ENCODE results near the gene TMEM234.
"Not testable (repeated sequence)": the region's sequence is repeated elsewhere in the genome, so short reads cannot be mapped to it uniquely, and the experiment has no call there.

Gene TMEM234

DNA sequence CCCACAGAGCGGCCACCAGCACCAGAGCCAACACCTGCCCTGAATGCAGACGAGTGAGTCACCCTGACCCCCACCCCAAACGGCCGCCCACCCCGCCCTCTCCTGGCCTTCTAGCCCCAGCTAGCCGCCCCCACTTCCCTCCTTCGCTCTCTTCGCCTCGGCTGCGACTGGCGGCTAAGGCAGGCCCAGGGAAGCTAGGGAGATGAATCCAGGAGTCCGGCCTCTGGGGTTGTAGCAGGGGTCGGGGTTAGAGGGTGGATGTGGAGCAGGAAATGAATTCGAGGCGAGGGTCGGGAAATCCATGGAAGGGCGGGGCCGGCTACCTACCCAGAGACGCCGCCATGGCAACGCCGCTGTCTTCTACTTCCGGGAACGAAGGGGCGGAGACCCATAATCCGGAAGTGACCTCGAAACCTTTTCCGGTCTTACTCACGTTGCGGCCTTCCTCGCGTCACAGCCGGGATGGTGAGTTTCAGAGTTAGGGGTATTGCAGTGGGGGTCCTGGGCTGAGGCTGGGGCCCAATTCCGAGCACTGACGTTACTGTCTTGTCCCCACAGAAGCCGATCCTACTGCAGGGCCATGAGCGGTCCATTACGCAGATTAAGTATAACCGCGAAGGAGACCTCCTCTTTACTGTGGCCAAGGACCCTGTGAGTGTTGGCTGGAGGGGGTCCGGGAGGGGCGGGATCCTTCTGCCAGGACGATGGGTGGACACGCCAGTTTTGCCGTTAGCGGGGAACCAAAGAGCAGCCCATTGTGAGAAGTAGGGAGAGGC lies at the start of gene TMEM234, which contains the start of gene EIF3I:
TSS of gene TMEM234 (minus strand) at position 374 of the 776 bp plus-strand sequence. CDS start at position 343, 31 bp downstream.
TSS of gene EIF3I (plus strand) at position 428 of the 776 bp plus-strand sequence. CDS start at position 463, 35 bp downstream.
- peak; percentile 96 for DNase-seq

DNA sequence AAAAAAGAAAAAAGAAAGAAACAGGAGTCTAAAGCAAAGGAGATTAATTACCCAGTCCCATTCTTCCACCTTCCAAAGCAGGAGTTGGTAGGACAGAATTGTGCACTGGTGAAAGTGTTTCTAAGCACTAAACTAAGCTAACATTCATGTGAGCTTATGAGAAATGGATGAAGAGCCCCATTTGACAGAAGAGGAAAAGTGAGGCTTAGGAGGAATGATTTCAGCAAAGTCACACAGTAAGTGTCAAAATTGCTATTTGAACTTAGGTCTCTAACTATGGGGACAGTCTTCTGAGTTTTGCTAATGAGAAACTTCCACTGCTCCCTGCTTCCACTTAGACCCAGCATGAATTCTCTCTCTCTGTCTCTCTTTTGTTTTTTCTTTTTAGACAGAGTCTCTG lies 47.6 kb upstream of the TMEM234 start:
- no peak for DNase-seq

DNA sequence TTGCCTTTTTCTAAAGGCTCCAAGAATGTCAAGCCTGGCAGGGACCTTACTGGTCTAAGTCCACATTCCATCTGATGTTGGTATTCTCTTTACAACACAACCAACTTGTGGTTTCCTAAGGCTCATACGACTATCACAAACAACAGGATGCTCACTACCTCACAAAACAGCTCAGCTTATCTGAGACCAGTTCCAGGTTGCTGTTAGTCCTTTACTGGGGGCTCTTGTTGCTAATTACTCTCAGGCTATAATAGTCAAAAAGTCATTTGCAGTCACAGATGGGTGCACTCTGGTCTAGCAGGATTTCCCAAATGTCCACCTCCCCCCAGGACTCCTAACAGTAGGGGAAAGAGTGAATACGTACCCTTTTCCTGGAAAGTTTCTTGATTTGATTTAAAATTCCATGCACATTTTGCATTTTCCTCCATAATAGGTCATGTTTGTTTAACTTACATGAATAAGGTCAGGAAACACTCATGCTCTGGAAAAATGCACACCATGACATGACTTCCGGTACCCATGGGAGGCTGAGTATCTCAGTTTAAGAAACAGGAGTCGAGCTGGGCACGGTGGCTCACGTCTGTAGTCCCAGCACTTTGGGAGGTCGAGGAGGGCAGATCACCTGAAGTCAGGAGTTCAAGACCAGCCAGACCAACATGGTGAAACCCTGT lies 44.9 kb upstream of the TMEM234 start:
- no peak for DNase-seq

DNA sequence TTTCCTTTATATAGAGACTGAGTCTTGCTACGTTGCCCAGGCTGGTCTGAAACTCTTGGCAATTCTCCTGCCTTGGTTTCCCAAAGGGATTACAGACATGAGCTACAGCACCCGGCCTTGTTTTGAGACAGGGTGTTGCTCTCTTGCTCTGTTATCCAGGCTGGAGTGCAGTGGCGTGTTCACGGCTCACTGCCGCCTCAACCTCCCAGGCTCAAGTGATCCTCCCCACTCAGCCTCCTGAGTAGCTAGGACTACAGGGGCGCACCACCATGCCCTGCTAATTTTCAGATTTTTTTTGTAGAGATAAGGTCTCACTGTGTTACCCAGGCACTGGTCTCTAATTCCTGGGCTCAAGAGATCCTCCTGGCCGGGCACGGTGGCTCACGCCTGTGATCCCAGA lies 43.7 kb upstream of the TMEM234 start:
- DNase-seq: no peak

DNA sequence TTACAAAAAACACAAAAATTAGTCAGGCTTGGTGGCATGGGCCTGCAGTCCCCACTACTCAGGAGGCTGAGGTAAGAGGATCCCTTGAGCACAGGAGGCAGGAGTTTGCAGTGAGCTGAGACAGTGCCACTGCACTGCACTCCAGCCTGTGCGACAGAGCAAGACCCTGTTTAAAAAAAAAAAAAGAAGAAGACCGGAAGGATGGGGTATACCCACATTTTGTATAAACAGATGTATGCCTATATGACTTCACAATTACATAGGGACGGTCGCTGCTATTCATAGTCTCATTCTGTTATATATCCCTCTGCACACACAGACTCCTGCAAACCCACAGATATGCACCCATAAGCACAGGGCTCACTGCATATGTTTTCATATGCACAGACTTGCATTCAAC lies 41.6 kb upstream of the TMEM234 start:
- DNase-seq: no peak

DNA sequence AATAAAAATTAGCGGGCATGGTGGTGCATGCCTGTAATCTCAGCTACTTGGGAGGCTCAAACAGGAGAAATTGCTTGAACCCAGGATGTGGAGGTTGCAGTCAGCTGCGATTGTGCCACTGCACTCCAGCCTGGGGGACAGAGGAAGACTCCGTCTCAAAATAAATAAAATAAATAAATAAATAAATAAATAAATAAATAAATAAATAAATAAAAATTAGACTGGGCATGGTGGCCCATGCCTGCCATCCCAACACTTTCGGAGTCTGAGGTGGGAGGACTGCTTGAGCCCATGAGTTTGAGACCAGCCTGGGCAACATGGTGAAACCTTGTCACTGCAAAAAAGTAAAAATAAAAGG lies 41.1 kb upstream of the TMEM234 start:
- DNase-seq: not testable (repeated sequence)

DNA sequence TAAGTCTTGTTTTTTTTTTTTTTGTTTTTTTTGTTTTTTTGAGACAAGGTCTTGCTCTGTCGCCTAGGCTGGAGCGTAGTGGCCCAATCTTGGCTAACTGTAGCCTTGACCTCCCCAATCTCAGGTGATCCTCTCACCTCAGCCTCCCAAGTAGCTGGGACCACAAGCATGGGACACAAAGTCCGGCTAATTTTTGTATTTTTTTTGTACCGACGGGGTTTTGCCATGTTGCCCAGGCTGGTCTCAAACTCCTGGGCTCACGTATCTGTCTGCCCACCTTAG lies 35.0 kb upstream of the TMEM234 start:
- DNase-seq: no peak

DNA sequence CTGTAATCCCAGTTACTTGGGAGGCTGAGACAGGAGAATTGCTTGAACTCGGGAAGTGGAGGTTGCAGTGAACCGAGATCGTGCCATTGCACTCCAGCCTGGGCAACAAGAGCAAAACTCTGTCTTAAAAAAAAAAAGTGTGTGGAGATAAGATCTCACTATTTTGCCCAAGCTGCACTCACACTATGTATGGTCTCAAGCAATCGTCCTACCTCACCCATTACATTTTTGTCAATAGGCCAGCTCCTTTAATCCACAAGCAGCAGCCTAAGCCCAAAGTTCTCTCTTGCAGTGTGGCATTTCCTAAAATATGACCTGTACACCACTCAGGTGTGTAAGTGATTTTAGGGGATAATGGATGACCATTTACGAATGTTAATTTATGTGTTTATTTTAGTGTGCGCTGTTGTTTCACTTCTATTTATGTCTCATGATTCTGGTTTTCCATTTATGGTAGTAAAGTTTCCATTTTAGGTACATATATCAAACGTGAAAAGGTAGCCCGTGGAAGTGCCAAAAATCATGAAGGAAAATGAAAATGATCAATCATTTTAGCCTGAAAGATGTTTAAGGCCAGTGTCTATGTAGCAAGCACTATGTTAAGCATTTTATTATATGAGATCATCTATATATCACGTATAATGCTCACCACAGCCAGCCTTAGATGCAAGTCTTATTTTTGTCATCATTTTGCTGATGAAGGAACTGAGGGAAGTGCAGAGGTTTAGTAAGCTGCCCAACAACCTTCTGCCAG lies 34.5 kb upstream of the TMEM234 start:
- no peak for DNase-seq

DNA sequence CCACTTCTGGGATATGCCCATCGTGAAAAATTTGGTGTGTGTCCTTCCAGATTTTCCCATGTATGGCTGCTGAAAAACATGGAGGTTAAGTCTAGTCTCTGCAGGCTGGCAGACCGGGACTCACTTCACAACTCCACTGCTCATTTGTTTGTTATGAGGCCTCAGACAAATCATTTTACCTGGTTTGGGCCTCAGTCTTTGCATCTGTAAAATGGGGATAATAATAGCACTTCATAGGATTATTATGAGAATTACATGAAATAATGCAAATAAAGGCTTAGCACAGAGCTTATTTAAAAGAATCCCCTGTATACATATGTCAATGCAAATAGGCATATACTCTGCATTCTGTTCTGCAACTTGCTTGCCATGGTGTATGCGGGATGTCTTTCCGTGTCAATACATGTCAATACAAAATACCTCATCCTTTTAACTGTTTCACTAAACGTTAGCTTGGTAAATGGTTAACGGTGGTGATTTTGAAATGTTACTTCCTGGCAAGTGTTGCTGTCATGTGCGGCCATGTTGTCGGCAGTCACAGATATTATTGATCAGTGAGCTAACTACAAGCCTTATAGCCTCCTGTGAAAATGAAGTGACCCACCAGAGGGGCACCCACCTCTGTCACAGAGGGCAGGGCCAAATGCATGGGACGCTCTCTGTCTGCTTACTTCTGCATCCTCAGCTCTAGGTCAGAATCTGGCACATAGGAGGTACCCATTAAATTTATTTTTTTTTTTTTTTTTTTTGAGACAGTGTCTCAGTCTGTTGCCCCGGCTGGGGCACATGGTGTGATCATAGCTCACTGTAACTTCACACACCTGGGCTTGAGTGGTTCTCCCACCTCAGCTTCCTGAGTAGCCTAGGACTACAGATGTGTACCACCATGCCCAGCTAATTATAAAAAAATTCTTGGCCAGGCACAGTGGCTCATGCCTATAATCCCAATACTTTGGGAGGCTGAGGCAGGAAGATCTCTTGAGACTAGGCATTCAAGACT lies 33.2 kb upstream of the TMEM234 start:
- no peak for DNase-seq

DNA sequence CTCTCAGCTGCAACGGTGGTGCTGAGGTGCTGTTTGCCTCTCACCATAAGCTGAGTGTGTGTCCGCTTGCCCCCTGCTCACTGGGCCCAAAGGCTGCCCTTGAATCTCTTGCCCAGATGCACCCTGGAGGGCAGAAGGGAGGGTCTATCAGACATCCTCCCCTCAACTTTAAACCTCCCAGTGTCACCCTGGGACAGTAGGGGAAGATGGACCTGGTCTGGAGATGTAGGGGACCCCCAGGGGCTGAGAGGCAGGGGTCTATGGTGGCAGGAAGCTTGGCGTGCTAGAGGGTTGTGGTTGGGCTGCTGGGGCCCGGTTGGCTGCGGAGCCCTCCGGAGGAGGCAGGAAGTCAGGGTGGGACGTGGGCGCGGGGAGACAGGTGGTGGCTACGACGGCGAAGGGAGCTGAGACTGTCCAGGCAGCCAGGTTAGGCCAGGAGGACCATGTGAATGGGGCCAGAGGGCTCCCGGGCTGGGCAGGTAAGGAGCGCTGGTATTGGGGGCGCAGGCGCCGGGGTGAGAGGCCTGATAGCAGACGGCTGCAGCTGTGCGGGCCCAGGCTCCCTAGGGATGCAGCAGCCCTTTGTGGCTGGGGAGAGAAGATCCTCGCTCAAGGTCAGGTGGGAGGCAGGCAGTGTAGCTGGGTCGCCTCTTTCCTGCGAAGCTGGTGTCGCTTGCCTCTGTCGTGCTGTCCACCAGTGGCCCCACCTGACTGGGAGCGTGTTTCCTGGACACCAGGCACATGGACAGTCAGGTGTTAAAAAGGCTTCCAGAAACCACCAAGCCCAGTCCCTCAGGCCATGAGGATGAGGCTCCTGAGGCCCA lies 29.0 kb upstream of the TMEM234 start, which contains the start of gene LCK:
TSS of gene LCK (plus strand) at position 373 of the 824 bp plus-strand sequence. CDS start 23,065 bp downstream, outside the sequence.
- DNase-seq: no peak

DNA sequence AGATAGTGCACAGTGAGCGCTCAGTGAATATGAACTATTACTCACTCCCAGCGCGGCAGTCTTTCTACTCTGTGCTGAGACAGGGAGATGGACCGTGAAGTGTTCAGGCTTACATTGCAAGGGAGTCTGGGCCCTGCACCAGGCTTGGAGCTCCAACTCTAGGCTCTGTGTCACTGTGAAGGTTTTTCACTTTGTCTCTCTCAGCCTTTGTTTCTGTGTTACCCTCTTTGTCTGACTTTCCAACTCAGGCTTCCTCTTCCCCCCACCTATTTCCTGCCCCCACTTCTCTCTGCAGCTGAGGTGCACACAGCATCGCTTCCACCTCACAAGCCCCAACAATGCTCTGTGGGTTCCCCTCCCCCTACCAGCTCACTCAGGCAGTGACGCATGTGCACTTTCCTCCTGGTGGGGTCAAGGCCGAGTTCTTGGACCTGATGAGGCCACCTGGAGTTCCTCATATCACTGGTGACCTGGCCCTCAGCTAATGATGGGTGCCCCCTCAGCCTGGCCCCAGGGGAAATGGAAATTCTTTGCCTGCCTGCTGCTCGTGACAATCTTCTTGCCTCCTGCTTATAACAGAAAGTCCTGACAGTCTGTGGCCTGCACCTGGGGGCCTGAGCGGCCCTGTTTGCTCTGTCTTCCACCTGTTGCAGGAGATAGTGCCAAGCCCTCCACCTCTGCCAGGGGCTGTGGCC lies 27.8 kb upstream of the TMEM234 start:
- no peak for DNase-seq

DNA sequence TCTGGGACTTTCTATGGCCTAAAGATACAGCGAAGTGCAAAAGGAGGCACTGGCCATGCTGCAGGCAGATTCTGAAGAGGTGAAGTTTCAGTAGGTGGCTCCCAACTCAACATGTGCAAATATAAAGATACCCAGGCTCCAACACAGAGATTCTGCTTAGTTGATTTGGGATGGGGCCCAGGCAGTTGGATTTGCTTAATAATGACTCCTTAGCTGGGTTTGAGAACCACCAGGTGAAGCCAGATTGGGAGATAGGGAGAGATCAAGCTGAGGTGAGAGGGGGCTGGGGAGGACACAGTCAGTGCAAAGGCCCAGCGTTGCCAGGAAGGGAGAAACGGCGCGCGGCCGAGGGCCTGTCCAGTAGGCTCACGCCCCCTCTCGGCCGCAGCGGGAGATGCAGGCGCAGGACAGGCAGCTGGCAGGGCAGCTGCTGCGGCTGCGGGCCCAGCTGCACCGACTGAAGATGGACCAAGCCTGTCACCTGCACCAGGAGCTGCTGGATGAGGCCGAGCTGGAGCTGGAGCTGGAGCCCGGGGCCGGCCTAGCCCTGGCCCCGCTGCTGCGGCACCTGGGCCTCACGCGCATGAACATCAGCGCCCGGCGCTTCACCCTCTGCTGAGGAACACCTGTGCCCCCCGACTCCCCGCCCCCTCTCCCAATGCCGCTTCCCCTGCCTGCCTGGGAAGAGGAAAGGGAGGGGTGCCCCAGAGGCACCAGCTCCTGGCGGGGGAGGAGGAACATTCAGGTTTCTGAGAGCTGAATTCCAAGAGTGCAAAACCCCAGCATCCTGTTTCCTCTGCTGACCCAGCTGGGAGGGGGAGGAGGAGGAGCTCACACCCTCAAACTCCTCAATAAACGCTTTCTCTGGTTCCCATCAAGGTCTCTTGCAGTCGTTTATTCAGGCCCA lies 26.1 kb upstream of the TMEM234 start:
- DNase-seq: peak; percentile 85

DNA sequence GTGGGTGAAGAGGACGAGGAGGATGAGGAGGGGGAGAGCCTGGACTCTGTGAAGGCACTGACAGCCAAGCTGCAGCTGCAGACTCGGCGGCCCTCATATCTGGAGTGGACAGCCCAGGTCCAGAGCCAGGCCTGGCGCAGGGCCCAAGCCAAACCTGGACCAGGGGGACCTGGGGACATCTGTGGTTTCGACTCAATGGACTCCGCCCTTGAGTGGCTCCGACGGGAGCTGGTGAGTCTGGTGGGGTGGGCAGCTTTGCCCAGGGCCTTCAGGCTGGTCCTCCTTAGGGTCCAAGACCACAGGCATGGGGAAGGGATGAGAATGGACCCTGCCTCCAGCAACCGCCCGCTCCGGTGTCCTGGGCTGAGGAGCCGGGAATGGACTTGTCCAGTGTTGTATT lies 25.3 kb upstream of the TMEM234 start:
- no peak for DNase-seq

DNA sequence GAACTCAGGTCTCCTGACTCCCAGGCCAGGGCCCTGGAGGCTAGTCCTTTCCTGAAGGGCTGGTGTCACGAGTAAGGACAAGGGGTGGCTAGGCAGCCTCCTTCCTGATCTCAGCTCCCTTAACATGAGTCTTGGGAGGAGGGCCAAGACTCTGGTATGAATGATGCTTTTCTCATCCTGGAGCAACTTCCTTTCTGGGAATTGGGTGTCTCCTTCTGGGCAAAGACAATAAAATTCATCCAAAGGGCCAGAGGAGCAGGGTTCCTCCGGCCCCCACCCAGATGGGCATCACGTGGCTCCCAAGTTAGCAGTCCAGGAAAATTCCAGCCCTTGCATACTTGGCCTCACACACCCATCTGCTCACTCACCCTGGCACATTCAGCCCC lies 24.7 kb upstream of the TMEM234 start, which contains the start of gene FAM167B:
TSS of gene FAM167B (plus strand) at position 335 of the 386 bp plus-strand sequence. CDS start 200 bp downstream, outside the sequence.
- DNase-seq: no peak

DNA sequence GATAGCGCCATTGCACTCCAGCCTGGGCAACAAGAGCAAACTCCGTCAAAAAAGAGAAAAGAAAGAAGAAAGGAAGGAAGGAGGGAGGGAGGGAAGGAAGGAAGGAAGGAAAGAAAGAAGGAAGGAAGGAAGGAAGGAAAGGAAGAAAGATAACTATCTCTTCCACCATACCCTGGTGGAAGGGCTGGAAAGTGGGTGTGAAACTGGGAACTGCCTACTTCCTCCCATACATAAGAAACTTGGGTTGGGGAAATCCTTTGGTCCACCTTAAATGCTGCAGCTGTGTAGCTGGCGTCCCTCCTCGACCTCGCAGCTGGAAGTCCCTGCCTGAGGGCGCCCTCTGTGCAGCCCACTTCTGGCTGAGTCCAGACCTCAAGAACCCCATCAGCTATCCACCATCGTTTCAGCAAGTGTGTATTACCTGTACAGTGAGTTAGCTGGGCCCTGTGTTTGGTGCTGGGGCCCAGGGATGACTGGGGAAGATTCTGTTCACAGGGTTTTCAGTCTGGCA lies 20.2 kb upstream of the TMEM234 start:
- DNase-seq: peak; percentile 50

DNA sequence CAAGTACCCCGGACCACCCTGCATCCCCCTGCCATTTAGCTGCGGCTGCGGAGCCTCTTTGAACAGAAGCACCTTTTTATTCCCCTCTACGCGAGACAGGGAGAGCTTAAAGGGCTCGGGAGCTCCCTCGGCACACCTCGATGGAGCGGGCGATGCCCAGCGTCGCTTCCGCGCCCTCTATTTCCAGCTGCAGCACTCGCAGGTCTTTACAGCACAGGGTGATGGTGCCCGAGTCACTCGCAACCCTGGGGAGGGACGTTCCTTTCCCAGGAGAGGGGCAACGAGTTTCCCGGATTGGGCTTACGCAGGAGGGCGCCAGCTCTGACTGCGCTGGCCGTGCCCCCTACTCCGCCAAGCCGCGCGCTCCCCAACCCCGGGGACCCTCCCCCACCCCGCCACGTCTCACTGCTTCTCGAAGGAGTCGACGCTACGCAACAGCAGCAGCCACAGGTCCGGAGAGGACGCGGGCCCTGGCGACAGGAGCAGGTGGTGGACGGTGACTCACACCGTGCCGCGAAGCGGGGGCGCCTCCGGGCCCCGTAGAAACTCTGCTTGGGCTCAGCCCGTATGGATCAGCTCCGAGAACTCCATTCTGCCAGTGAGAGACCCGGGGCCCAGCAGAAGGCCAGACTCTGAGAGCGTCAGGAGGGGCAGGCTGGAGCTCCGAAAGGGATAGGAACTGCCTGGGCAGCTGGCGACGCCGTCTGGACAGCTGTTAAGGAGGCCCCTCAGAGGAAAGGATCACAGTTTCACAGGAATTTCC lies 19.0 kb upstream of the TMEM234 start:
- peak; percentile 19 for DNase-seq

DNA sequence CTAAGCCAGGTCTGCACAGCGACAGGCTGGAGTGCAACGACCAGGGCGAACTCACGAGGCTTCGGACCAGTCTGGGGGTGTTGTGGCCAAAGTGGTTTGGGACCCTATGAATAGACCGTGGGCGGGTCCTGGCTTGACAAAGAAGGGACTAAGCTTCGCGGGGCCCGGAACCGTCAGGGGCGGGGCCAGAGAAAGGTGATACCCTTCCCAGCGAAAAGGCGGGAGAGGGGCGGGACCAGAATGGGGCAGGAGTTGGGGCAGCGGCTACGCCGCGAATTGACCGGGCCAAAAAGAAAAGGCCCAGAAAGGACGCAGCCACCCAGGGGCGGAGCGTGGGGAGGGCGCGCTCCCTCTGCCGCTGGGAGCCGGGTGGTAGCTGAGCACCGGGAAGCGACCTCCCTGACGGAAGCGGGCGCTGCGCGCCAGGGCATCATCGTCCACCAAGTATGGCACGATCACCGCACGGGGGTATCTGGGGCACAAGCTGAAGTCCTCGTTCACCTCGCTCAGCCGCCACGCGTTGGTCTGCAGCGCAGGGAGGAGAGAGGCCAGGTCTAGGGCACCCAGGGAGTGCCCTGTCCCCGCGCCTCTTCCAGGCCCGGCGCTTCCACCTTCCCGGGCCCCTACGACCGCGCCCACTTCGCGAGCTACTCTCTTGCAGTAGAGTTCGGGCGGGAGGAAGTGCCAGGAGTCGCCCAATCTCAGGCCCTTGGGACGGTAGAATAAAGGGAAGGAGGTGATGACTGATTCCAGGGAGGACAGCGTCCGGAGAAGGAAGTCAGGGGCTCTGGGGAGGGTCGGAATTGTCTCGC lies 18.2 kb upstream of the TMEM234 start:
- DNase-seq: peak; percentile 59

DNA sequence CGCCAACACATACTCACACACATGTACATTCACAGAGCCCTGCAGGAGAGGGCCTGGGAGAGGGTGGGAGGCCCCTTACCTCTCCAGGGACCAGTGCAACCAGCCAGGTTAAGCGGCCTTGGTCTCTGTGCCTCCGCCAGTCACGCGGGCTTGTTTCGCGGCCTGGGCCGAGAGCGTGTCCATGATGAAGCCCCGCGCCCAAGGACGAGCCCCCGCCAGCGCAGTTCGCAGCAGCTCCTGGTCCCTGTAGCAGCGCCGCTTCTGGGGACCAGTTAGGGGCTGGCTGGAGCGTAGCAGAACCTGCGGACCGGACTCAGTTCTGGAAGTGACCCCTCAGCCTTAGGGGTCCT lies 17.6 kb upstream of the TMEM234 start:
- DNase-seq: no peak
